Femur (tissue), 1 donor: ENCODE results near the gene GABBR1.
A peak's percentile ranks its signal among the peaks of the same experiment; 100 is the strongest.

Experiments used
- DNase-seq: peaks from one replicate; pipeline ENCODE4 v3.0.0-alpha.2; 2017

GABBR1 gene

DNA sequence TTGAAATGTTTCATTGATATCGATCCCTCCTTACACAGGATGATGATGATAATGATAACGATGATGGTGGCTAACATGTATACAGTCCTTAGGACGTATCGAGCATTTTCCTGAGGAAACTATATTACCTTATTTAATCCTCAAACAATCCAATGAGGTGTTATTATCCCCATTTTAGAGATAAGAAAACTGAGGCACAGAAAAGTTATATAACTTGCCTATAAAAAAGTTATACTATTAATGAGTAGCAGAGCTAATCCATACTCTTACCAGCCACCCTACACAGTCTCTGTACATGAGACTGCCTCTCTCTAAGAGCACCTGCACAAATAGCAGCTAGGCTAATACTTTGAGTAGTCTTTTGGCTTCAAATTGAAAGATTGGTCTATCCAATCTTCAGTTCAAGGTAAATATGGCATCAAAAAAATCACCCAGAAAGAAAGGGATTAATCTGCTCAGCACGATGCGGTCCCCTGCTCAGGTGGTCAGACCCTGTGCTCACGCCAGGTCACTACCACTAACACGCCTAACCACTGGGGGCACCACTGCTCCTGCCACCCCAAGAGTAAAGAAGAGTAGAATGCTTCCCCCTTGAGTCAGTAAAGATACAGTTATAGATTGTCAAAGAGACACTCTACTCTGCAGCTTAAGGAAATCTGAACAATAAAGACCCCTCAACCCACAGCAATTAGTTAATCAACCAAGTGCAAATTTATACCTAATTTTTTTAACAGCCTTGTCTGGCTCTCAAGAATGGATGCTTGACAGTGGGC is 15.0 kb downstream of the GABBR1 start:
- DNase-seq: no peak

DNA sequence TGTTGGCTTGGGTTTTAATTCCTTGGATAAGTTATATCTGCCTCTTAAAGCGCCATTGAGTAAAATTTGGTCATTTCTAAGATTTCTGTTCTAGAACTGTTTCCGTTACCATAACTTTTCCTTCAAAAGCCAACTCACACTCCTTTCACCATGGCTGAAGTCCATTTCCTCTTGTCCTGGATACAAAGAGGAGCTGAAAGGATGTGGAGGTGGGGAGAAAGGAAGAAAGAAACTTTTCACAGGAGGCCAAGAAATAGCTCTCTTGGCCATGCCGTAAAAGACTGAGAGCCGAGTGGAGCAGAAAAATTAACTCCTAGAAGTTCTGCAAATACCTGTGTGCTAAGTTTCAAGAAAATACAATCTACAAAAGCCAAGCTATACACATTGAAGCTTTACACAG is 21.6 kb downstream of the GABBR1 start:
- no peak for DNase-seq

DNA sequence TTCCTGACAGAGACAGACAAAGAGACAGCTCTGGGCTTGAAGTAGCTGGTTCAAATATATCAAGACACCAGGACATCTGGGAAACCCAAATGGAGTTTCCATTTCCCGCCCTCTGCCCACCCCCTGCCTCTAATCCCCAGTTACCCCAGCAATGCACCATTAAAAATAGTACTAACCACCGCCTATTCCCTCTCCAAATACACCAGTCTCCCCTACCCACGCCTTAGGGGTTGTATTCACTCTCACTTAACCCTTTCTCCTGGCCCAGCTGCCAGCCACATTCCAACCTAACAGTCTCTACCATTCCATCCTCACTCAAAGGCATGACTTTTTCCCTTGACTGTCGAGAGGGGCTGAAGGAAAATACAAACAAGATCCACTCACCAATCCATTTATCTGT is 22.4 kb downstream of the GABBR1 start:
- no peak for DNase-seq

DNA sequence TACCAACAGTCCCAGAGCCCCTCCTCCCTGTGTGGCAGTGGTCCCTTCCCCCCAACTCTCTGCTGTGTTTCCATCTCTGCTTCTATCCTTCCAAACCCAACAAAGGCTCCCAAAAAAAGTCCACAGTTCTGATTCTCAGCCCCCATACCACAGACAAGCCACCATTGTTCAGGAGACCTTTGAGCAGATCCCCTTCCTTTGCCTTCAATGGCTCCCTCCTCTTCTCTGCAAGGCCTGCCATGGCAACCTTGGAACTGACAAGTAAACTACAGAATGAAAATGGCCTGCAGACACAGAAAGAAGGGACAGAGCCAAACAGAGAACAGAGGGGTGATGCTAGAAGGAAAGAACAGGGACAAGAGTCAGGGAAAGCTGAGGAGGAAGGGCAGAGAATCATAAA is 24.9 kb downstream of the GABBR1 start:
- no peak for DNase-seq

DNA sequence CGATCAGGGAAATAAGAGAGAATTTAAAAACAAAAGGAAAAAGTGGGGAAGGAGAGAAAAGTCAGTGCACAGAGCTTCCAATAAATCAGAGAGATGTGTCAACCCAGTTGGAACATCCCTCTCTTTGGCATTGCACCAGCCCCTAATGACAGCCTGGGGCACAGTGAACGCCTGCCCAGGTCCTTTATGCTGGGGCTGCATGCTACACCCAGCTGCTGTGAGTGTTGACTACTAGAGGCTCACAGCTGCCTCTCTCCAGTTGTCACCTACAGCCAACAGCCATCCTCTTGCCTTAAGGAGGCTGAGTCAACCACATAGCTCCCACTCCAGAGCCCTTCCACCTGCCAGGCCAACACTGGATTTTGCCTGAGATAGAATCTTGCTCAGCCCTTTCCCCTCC is 29.1 kb downstream of the GABBR1 start:
- DNase-seq: peak; percentile 35

DNA sequence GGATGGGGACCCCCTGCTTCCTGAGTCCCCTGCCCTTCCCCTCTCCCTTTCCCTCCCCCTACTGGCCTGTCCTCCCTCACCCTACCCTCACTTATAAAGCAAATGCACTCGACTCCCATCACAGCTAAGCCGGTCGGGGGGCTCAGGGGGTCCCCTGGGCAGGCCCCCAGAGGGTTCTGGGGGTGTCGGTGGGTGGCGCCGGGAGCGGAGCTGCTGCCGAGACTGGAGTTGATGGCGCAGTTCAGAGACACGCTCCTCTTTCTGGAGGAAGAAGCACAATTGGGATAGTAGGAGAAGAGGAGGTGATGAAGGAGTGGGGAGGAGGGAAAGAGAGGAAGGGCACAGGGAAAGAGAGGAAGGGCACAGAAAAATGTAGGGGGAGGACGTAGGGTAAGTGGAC is 29.5 kb downstream of the GABBR1 start:
- no peak for DNase-seq

DNA sequence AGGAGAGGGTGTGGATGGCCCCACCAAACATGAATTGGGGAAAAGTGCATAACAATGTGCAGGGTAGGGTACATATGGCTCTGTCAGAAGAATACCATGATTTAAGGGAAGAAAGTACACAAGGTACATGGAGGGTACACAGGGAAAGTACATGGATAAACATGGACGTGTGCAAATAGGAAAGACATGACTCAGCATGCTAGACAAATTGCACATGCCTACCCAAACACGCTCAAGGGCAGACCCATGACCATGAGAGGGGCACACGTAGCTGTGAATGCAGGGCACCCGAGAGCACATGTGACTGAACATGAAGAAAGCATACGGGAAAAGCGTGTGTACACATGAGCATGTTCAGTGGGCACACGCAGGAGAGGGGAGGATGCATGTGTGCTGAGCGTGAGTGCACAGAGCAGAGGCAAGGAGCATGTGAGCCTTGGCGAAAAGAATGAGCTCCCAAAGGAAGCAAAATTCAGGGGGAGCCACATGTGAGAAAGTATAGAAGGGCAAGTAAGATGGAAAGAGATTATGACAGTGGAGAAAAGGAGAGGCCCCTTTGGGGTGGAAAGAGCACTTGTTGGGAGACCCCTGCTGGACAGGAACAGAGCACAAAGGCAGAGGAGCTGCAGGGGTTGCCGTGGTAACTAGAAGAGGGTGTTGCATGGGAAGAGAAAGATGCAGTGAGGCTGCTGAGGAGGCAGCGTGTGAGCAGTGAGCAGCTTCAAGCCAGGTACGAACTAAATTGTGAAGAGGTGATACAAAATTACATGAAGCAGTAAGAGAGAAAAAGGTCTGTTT is 30.2 kb downstream of the GABBR1 start:
- DNase-seq: no peak

DNA sequence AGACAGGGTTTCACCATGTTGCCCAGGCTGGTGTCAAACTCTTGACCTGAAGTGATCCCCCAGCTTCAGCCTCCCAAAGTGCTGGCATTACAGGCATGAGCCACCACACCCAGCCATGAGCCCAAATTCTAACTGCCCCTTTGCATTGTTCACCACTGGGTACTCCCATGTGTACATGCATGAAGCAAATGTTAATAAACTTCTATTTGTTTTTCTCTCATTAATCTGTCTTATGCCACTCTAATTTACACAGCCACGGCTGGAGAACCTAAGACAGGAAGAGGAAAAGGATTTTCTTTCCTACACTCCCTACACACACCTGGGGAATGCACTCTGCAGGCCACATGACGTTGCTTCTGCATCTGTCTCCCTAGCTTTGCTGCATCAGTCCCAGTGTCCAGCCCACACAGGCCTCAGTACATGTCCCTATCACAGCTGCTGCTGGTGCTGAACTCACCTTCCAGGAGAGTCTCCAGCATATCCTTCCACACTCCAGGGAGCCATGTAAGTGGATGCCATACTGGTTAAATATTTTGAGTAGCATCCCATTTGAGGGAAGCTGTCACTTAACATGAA is 34.7 kb downstream of the GABBR1 start:
- no peak for DNase-seq

DNA sequence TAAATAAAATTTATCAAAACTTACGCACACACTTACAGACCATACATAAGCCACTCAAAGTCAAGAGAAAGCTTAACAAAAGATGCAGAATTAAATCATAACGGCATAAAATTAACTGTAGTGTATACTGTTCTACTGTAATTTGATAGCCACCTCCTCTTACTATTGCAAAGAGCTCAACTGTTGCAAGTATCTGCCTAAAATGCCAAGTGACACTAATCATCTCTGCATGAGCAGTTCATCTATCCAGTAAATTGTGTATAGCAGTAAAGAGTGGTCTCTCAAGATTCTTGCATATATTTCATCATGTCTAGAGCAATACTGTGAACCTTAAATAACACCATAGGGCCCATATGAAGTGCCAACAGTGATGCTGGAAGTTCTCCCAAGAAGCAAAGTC is 35.8 kb downstream of the GABBR1 start:
- DNase-seq: no peak

DNA sequence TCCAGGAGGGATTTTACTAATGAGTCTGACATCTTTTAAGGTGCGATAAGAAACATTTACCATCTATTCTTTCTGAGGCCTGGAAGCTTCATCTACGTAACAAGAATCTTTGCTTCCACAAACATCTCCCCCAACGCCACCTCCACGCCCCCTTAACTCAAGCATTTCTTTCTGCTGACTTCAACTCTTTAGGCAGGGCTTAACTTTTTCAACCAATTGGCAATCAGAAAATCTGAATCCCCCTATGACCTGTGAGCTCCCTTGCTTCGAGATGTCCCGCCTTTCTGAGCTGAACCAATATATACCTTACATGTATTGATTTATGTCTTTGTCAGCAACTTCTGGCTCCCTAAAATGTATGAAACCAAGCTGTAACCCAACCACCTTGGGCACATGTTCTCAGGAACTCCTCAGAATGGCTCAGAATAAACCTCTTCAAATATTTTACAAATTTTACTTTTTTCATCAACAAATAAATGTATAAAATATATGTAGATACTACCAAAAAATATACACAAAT is 36.5 kb downstream of the GABBR1 start:
- no peak for DNase-seq

DNA sequence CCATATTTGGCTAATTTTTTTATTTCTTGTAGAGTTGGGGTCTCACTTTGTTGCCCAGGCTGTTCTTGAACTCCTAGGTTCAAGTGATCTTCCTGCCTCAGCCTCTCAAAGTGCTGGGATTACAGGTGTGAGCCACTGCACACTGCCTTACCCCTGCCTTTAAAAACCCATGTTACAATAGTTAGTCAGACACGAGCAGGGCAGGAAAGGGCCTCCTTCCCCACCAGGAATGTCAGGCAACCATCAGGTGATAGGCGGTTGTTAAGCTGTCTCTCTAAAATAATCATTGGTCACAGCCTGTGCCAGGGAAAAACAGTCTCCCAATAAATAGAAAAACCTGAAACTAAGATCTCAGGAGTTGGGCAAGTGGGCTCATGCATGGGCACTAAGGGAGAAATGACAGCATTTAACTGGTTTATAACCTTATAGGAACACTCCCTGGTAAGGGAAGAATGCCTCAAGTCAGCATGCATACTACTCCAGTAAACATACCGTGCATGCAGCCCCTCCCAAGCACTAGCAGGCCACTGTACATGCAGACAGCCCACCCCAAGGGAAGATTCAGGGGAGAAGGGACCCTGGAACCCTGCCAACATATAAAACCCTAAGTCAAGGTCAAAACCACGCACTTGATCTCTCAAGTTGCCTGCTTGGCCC is 39.7 kb downstream of the GABBR1 start:
- DNase-seq: no peak

DNA sequence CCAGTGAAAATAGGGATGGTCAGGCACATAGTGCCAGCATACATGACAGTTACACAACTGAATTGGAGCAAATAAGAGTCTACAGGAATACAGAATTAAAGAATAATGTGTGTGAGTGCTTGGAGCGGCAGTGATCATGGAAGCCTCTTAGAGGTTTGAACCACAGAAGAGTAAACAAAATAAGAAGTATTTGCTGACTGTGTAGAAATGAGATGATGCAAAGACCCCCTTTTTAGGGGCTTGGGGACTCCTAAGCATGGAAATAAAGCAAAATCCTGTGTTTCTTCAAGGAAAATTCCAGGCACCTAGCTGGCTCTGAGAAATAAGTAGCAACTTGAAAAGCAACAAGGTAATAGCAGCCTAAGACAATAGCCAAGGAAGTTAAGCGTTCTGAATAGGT is 41.3 kb downstream of the GABBR1 start:
- no peak for DNase-seq

DNA sequence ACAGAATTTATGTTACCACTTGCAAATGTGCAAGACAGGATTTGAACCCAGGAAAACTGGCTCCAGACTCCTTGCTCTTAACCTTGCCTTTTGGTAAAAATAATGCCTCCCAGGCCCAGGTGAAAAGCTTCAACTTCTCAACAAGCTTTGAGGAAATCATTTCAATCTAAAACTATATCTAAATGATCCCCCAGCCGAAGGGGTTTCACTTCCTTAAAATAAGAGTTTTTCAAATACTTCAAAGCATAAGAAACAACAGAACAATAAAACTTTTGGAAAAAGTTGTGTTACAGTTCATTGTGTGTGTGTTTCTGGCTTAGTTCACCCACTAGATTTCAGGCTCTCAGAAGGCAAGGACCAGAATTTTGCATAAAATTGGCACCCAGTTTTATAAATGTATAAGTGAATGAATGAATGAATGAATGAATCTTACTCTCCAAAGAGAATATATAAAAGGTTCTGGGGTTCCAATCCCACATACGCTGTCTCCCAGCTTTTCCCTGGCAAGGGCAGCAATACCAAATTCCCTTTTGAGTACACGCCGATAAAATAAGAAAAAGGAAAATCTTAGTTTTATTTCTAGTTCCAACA is 42.7 kb downstream of the GABBR1 start:
- no peak for DNase-seq

DNA sequence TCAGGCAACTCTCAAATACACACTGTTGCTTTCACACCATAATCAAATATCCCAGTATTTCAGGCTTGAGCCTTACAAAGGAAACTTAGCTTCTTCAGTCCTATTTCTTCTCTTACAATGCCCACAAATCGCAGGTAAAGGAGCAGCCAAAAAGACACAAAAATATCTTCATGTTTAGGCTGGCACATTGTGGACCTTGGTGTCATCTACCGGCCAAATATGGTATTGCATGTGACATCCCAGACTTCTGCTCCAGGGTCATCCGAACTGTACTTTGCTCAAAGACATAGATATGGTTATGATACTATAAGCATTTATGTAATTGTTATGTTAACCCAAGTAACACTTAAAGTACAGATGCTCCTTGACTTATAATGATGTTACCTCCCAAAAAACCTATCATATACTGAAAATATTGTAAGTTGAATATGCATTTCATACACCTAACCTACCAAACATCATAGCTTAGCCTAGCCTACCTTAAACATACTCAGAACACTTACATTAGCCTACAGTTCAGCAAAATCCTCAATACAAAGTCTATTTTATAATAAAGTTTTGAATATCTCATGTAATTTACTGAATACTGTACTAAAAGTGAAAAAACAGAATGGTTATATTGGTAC is 43.4 kb downstream of the GABBR1 start:
- DNase-seq: peak; percentile 41

DNA sequence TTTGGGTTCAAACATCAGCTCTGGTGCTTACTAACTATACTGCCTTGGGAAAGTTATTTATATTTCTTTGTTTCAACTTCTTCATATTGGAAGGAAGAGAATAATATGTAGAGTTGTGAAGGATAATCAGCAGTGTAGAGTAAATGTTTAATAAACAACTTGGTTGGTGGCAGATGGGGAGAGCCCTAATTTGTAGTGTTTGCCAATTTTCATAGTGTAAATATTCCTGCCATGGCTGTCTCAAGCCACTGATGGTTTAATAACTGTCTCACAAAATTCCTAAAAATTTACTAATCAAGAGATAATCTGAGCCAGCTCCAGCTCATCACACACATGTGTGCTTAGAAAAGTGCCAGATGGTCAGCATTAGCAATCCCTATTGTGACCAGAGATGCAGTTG is 48.2 kb downstream of the GABBR1 start, which contains the start of gene OR2H2:
OR2H2 (plus strand) TSS at position 301 of the 400 bp plus-strand sequence. CDS start 2,824 bp downstream, outside the sequence.
- DNase-seq: no peak

DNA sequence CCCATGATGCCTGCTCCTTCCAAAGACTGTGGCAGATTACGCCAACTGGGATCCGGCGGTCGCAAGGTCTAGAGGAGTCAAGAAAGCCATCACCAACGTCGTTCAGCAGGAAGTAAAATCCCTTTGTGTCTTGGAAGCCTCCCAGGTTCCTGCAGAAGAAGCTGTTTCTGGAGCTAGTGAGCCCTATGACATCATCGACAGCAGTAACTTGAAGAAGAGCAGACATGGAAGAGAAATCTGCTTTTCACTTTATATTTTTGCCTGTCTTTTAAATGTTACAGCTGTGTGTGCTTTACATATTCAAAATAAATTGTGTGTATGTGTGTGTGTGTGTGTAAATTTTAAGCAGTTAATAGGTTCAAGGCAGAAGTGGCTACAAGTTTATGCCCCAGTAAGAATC is 55.4 kb downstream of the GABBR1 start:
- DNase-seq: no peak

DNA sequence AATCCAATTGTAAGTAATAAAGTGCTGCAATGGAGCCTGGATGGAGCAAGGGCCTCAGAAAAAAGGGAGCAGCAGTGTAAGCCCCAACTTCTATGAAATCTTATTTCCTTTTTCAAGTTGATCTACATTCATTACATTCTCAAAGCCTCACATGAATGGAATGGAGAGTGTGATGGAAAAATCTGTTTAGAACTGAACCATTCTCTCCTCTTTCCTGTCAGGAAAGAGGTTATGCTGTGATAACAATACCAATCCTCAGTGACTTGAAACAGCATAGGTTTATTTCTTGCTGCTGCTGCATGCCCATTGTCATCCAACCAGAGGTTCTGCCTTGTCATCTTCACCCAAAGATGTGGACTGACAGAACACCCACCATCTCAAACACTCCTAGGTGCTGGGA is 56.9 kb downstream of the GABBR1 start:
- no peak for DNase-seq

DNA sequence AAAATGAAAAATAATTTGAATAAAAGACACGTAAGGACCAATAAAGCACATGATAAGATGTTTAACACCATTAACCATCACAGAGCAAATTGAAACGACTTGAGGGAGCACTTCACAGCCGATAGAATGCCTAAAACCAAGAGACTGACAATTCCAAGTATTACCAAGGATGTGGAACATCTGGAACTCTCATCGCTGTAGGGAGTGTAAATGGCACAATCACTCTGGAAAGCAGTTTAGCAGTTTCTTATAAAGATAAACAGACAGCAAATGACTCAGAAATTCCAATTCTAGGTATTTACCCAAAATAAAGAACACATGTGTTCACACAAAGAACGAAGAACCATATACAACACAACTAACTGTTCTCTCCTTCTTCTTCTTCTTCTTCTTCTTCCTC is 65.0 kb downstream of the GABBR1 start:
- DNase-seq: no peak

DNA sequence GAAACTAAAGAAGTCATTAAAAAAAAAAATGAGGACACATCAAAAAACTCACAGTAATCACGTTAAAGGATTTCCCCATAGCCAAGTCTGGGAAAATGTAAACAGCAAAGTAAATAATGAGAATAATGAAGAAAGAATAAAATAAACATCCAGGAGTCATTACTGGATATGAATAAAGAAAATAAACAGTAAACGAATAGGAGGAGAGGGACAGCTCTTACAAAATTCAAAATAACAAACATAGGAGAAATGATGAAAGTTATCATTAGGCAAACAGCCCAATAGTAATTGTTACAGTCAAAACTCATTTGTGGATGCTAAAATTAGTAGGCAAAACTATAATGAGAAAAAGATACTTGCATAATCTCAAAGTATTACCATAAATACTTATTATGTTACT is 65.4 kb downstream of the GABBR1 start:
- no peak for DNase-seq

DNA sequence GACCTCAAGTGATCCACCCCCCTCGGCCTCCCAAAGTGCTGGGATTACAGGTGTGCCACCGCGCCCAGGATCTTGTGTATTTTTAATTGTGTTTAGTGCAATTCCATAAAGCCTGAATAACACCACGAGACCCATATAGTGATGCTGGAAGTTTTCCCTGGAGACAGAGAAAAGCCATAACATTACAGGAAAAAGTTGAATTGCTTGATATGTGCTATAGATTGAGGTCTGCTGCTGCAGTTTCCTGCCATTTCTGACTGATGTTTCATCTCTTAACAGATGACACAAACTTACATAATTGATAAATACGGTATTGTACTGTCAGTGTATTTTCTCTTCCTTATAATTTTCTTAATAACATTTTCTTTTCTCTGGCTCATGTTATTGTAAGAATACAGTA is 66.1 kb downstream of the GABBR1 start:
- no peak for DNase-seq

DNA sequence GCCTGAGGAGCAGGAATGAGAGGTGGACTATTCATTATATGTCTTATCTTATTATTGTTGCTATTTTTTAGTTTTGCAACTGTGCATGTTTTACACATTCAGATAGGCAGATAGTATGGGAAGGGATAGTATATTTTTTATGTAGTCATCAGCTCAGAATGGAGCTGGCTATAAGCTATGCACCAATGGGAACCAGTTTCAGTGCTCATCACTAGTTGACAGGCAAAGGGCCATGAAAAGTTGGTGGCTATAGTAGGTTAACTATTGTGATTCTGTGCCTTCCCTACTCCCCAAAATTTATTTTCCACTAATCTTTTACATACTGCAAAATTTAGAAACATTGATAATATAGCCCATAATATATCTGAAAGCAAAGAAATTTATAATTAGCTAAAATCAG is 68.1 kb downstream of the GABBR1 start:
- no peak for DNase-seq

DNA sequence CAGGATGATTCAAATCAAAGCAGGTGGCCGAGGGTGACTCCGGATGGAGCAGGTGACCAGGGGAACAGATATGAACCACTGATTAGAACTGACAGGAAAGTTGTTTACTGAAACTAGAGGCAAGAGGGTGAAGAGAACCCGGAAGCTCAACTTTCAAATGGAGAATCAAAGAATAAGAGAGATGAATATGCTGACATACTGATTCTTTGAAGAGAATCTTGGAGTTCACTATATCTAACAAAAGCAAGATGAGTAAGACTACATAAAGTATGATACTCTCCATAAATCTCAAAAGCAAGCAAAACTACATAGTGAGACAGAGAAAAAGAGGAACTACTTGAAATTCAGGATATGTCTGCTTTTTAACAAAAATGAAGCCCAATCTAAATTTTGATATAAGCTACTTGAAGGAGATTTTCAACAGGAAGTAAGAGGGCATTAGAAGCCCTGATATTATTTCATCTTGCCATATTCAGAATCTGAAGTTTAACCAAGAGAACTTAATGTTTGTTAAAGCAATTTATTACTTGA is 69.5 kb downstream of the GABBR1 start:
- no peak for DNase-seq
